Prostate gland (tissue), 2 donors: ENCODE measurements around the gene BIN1. TPM values are rescaled to one million over a fixed set of nuclear protein-coding genes. Genes with fewer than 3 reads are reported as not detected.

Source experiments
- DNase-seq: peaks from one replicate; pipeline ENCODE4 v3.0.0-alpha.2; 2019; ENCODE audit warnings: low spot score
- H3K27ac ChIP-seq, 2 donors: fragments of 200-600 bp; sonication (generic); 2 replicates each; pipeline ENCODE4 v1.5.1; 2017 to 2019
- H3K27me3 ChIP-seq: fragments of 200-600 bp; sonication (generic); replicated peaks from 2 replicates; pipeline ENCODE4 v1.5.1; 2019; ENCODE audit not compliant: insufficient read depth
- H3K36me3 ChIP-seq, 2 donors: fragments of 200-600 bp; sonication (generic); 1 replicate in 1 of 2; 2 replicates in 1 of 2; pipeline versions ENCODE4 v1.5.1 to v1.8.1; 2017 to 2019
- H3K4me1 ChIP-seq: fragments of 200-600 bp; sonication (generic); replicated peaks from 2 replicates; pipeline ENCODE4 v1.5.1; 2019
- H3K4me3 ChIP-seq, 2 donors: fragments of 200-600 bp; sonication (generic); 2 replicates each; pipeline ENCODE4 v1.5.1; 2017 to 2019
- H3K9me3 ChIP-seq: fragments of 200-600 bp; sonication (generic); 2 replicates; pipeline ENCODE4 v1.5.1; 2017
- CTCF ChIP-seq, 4 experiments: fragments of 200-600 bp in 2 of 4; fragments of 450-650 bp in 2 of 4; sonication (generic) in 2 of 4; IDR thresholded peaks; 1 replicate in 3 of 4; 2 replicates in 1 of 4; pipeline ENCODE4 v1.5.1; 2016 to 2019; ENCODE audit warnings: antibody characterized with exemption in 4 of 4, mild to moderate bottlenecking in 2 of 4, moderate library complexity in 2 of 4
- POLR2A ChIP-seq: fragments of 450-650 bp; IDR thresholded peaks from one replicate; pipeline ENCODE4 v1.6.1; 2016; ENCODE audit warnings: antibody characterized with exemption, mild to moderate bottlenecking
- POLR2AphosphoS5 ChIP-seq: sonication (generic); formaldehyde crosslinking; IDR thresholded peaks from one replicate; pipeline ENCODE4 v1.6.1; 2017; ENCODE audit warnings: antibody characterized with exemption
- intact Hi-C: fragments of 100-400 bp; cut with DNase I; formaldehyde crosslinking; loops from one replicate; pipeline ENCODE4 v1.14.2; 2022
- small RNA-seq, 2 donors: library from RNA; depleted of rRNA; stranded (forward); fragments of <200 nt; gene quantifications; one replicate each; pipeline ENCODE3, GENCODE V24; 2016
- total RNA-seq, 2 donors: library from RNA; depleted of rRNA; stranded (reverse); fragments of >200 nt; gene quantifications; one replicate each; pipeline ENCODE4 v1.1.0, GENCODE V29; 2016

Gene BIN1
- total RNA-seq, 2 donors from 2014 or later: 65.6 to 70.1 TPM

- H3K36me3 ChIP-seq: no peaks in the 10 kb centered on the region
- peaks cover 2% of the 10 kb centered on the region for H3K27me3 ChIP-seq
- no peak overlapping the region for H3K4me3 ChIP-seq
- no peak overlapping the region for H3K27ac ChIP-seq
- intact Hi-C loops: no loop called here
- no peak for DNase-seq
- TF ChIP-seq POLR2A (no peak), POLR2AphosphoS5 (no peak), CTCF (IDR thresholded peaks at IDR 0.05) (no peak)
- H3K4me1 ChIP-seq: no peaks in the 10 kb centered on the region
- H3K9me3 ChIP-seq: no peaks in the 10 kb centered on the region
Observed at GRCh38 chr2:126998486-126998885, 108.5 kb downstream of the BIN1 start.

Small RNA genes lying within 50 kb of the gene (small RNA-seq; reads per million reads assigned to genes)
- 0 reads per million in 2 donors for gene RNU7-182P

Other genes with a start within 250 kb of the BIN1 start
- 1 to 10 TPM in 1 of 2 donors, not detected in 1; 1.3 TPM for gene TEX51, start 208.3 kb downstream of the BIN1 start, total RNA-seq
- gene CYP27C1, start 113.1 kb upstream of the BIN1 start, total RNA-seq: 1 to 10 TPM in 1 of 2 donors, not detected in 1; 1.8 TPM
- 10 to 100 TPM; 29.8 to 61.3 TPM for gene ERCC3, start 187.0 kb upstream of the BIN1 start, total RNA-seq